Liver (tissue), 3 donors: Measurements from ENCODE around the gene CKAP5.

Experiments
- CTCF ChIP-seq: fragments of 150-350 bp; IDR thresholded peaks from 2 replicates; pipeline ENCODE4 v1.5.1; 2017; ENCODE audit warnings: improper control_type of control experiment, low read depth, low read length; ENCODE audit not compliant: missing input control
- GABPA ChIP-seq, 2 donors: IDR thresholded peaks in 1 of 2; conservative IDR thresholded peaks in 1 of 2; 2 replicates each; pipeline ENCODE4 v1.6.1; 2016; ENCODE audit warnings: antibody characterized with exemption in 2 of 2, mild to moderate bottlenecking in 1 of 2, moderate library complexity in 1 of 2
- JUND ChIP-seq, 2 donors: IDR thresholded peaks; 2 replicates each; pipeline ENCODE4 v1.6.1; 2016; ENCODE audit warnings: antibody characterized with exemption in 2 of 2
- MAX ChIP-seq: IDR thresholded peaks from 2 replicates; pipeline ENCODE4 v1.6.1; 2016; ENCODE audit warnings: antibody characterized with exemption
- REST ChIP-seq: IDR thresholded peaks from 2 replicates; pipeline ENCODE4 v1.6.1; 2016; ENCODE audit warnings: antibody characterized with exemption, mild to moderate bottlenecking
- TAF1 ChIP-seq: conservative IDR thresholded peaks from 2 replicates; pipeline ENCODE4 v1.6.1; 2016; ENCODE audit warnings: antibody characterized with exemption, mild to moderate bottlenecking
- YY1 ChIP-seq: IDR thresholded peaks from 2 replicates; pipeline ENCODE4 v1.6.1; 2016; ENCODE audit warnings: antibody characterized with exemption, mild to moderate bottlenecking
- donor health status: healthy.
- donor health status: healthy.

- no peak for TF ChIP-seq GABPA (IDR thresholded peaks at IDR 0.05 in 1 of 2, conservative IDR thresholded peaks at IDR 0.05 in 1 of 2)
- TF ChIP-seq MAX, result no peak
- TF ChIP-seq TAF1, result no peak
- TF ChIP-seq CTCF, result no peak
- TF ChIP-seq YY1, result no peak
- no peak for TF ChIP-seq REST
- TF ChIP-seq JUND (IDR thresholded peaks at IDR 0.05), result no peak
Observed at GRCh38 chr11:46778416-46778815, 67.7 kb downstream of the CKAP5 start.
